ENCODE results near the gene ROBO1. TPM values are rescaled to one million over a fixed set of nuclear protein-coding genes. Genes with fewer than 3 reads are reported as not detected.

ROBO1 gene
- total and polyA plus RNA-seq, 2 donors (not counting 1 experiment from before 2014, with no cell fraction given), result 0.27 to 3.2 TPM

- intact Hi-C loops (cut with micrococcal nuclease), result no loop called here
- Histone ChIP-seq H3K4me3 (ENCODE audit: control extremely low read depth in 1 of 5, extremely low read depth in 1 of 5, insufficient read depth in 1 of 5, low read depth in 2 of 5, low read length in 4 of 5) (no peak overlapping the region), H3K27ac (ENCODE audit: low read length in 2 of 2) (no peak overlapping the region), H3K4me2 (replicated peaks; ENCODE audit: low read depth, low read length, poor library complexity, severe bottlenecking) (no peak overlapping the region), H4K20me1 (ENCODE audit: control insufficient read depth, insufficient read depth, low read length, poor library complexity, severe bottlenecking) (no peaks in the 10 kb centered on the region), H3K9ac (ENCODE audit: low read length) (no peak overlapping the region), H3K4me1 (ENCODE audit: control insufficient read depth in 2 of 2, insufficient read depth in 2 of 2, low read length in 2 of 2) (no peaks in the 10 kb centered on the region), H3K27me3 (replicated peaks in 1 of 4; ENCODE audit: control extremely low read depth in 1 of 4, control insufficient read depth in 3 of 4, insufficient read depth in 4 of 4, low read length in 3 of 4) (no peaks in the 10 kb centered on the region), H2AFZ (ENCODE audit: insufficient read depth, low read depth, low read length, poor library complexity, severe bottlenecking) (no peak overlapping the region), H3K36me3 (replicated peaks in 1 of 2; ENCODE audit: control extremely low read depth in 1 of 2, control insufficient read depth in 1 of 2, extremely low read depth in 1 of 2, insufficient read depth in 2 of 2, low read length in 1 of 2) (no peaks in the 10 kb centered on the region), H3K79me2 (ENCODE audit: control insufficient read depth, insufficient read depth, low read length) (no peaks in the 10 kb centered on the region), H3K9me3 (ENCODE audit: control extremely low read depth in 1 of 3, control insufficient read depth in 2 of 3, insufficient read depth in 1 of 3, low read length in 2 of 3) (peaks cover 0 to 7% (median 0%) of the 10 kb centered on the region in 3 donors)
- Mint-ChIP-seq H3K27ac (no peak overlapping the region), H3K4me3 (no peak overlapping the region), H3K4me1 (no peaks in the 10 kb centered on the region), H3K27me3 (no peaks in the 10 kb centered on the region), H3K9me3 (ENCODE audit: insufficient read depth) (no peaks in the 10 kb centered on the region)
- TF ChIP-seq CTCF (IDR thresholded peaks at IDR 0.05) (no peak), EZH2 (IDR thresholded peaks at IDR 0.05; ENCODE audit: borderline replicate concordance, insufficient read depth, low read depth, low read length, poor library complexity, severe bottlenecking) (no peak)
- WGBS (ENCODE audit: insufficient coverage), result no CpG with 5 or more reads among the region's 1 CpG
- ChIA-PET POLR2A (no interaction called here), CTCF (no interaction called here)
- DNase-seq, result no peak
- ATAC-seq (ENCODE audit: low read depth), result no peak
These were observed 840.0 kb downstream of the ROBO1 start for GRCh38 chr3:78927759-78928158.

GRCh38 chr3:78926523-78926922 is 841.3 kb downstream of the ROBO1 start:
- no peak overlapping the region for H3K27ac Mint-ChIP-seq
- Histone ChIP-seq H3K79me2 (ENCODE audit: control insufficient read depth, insufficient read depth, low read length) (no peaks in the 10 kb centered on the region), H3K4me3 (ENCODE audit: control extremely low read depth in 1 of 5, extremely low read depth in 1 of 5, insufficient read depth in 1 of 5, low read depth in 2 of 5, low read length in 4 of 5) (no peak overlapping the region), H3K4me2 (replicated peaks; ENCODE audit: low read depth, low read length, poor library complexity, severe bottlenecking) (no peak overlapping the region), H4K20me1 (ENCODE audit: control insufficient read depth, insufficient read depth, low read length, poor library complexity, severe bottlenecking) (no peaks in the 10 kb centered on the region), H3K4me1 (ENCODE audit: control insufficient read depth in 2 of 2, insufficient read depth in 2 of 2, low read length in 2 of 2) (no peaks in the 10 kb centered on the region), H2AFZ (ENCODE audit: insufficient read depth, low read depth, low read length, poor library complexity, severe bottlenecking) (no peak overlapping the region), H3K9ac (ENCODE audit: low read length) (no peak overlapping the region), H3K27me3 (replicated peaks in 1 of 4; ENCODE audit: control extremely low read depth in 1 of 4, control insufficient read depth in 3 of 4, insufficient read depth in 4 of 4, low read length in 3 of 4) (no peaks in the 10 kb centered on the region), H3K36me3 (replicated peaks in 1 of 2; ENCODE audit: control extremely low read depth in 1 of 2, control insufficient read depth in 1 of 2, extremely low read depth in 1 of 2, insufficient read depth in 2 of 2, low read length in 1 of 2) (no peaks in the 10 kb centered on the region), H3K27ac (ENCODE audit: low read length in 2 of 2) (no peak overlapping the region), H3K9me3 (ENCODE audit: control extremely low read depth in 1 of 3, control insufficient read depth in 2 of 3, insufficient read depth in 1 of 3, low read length in 2 of 3) (peaks cover 0 to 7% (median 0%) of the 10 kb centered on the region in 3 donors)
- no peaks in the 10 kb centered on the region for H3K27me3 Mint-ChIP-seq
- CTCF ChIA-PET, result no interaction called here
- intact Hi-C loops (cut with micrococcal nuclease), result no loop called here
- ATAC-seq (ENCODE audit: low read depth) (no peak), DNase-seq (no peak)
- POLR2A ChIA-PET, result no interaction called here
- H3K4me3 Mint-ChIP-seq, result no peak overlapping the region
- no peaks in the 10 kb centered on the region for H3K4me1 Mint-ChIP-seq
- no peaks in the 10 kb centered on the region for H3K9me3 Mint-ChIP-seq (ENCODE audit: insufficient read depth)
- TF ChIP-seq CTCF (IDR thresholded peaks at IDR 0.05), result no peak
- TF ChIP-seq EZH2 (IDR thresholded peaks at IDR 0.05; ENCODE audit: borderline replicate concordance, insufficient read depth, low read depth, low read length, poor library complexity, severe bottlenecking), result no peak
- 81% methylated on average over 2 of the region's 4 CpGs for WGBS (ENCODE audit: insufficient coverage)

All from B cell (primary cell).